Right atrium auricular region (tissue), 2 donors: Measurements from ENCODE around the gene AGTR2. TPM values are rescaled to one million over a fixed set of nuclear protein-coding genes. Genes with fewer than 3 reads are reported as not detected.
"Not testable (repeated sequence)": the region's sequence is repeated elsewhere in the genome, so short reads cannot be mapped to it uniquely, and the experiment has no call there.

Experiments
- DNase-seq: peaks from one replicate; pipeline ENCODE4 v3.0.0-alpha.2; 2019; ENCODE audit warnings: low spot score
- H3K27ac ChIP-seq, 2 donors: fragments of 200-600 bp; sonication (generic); 1 replicate in 1 of 2; 2 replicates in 1 of 2; pipeline ENCODE4 v1.5.1; 2016 to 2019
- H3K27me3 ChIP-seq, 2 donors: fragments of 200-600 bp; sonication (generic); one replicate each; pipeline versions ENCODE4 v1.5.1 to v1.6.0; 2017 to 2019
- H3K36me3 ChIP-seq: fragments of 200-600 bp; sonication (generic); one replicate; pipeline ENCODE4 v1.5.1; 2016
- H3K4me1 ChIP-seq, 2 donors: fragments of 200-600 bp; sonication (generic); one replicate each; pipeline versions ENCODE4 v1.5.1 to v1.6.0; 2017 to 2019
- H3K4me3 ChIP-seq, 2 donors: fragments of 200-600 bp; sonication (generic); 1 replicate in 1 of 2; 2 replicates in 1 of 2; pipeline ENCODE4 v1.5.1; 2017 to 2019; ENCODE audit warnings: mild to moderate bottlenecking in 1 of 2, moderate library complexity in 1 of 2
- H3K9me3 ChIP-seq, 2 donors: fragments of 200-600 bp; sonication (generic); one replicate each; pipeline ENCODE4 v1.5.1; 2019
- CTCF ChIP-seq, 2 donors: fragments of 200-600 bp; sonication (generic); IDR thresholded peaks; one replicate each; pipeline ENCODE4 v1.5.1; 2019; ENCODE audit warnings: antibody characterized with exemption in 2 of 2
- total RNA-seq, 2 donors: library from RNA; depleted of rRNA; stranded (reverse); fragments of >200 nt; gene quantifications; one replicate each; pipeline ENCODE4 v1.1.0, GENCODE V29; 2016

Gene AGTR2
- total RNA-seq, 2 donors from 2014 or later = not detected

DNA sequence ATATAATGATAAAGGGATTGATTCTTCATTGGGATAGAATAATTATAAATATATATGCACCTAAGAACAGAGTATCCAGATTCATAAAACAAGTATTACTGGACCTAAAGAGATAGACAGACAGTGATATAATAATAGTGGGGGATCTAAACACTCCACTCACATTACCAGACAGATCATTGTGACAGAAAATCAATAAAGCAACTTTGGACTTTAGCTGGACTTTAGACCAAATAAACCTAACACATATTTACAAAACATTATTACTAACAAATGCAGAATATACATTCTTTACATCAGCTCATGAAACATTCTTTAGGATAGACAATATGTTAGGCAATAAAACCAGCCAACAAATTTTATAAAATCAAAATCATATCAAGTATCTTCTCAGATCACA is 14.6 kb downstream of the AGTR2 start:
- DNase-seq = no peak
- peaks cover 0 to 28% of the 10 kb centered on the region in 2 donors for H3K9me3 ChIP-seq
- H3K27me3 ChIP-seq = no peaks in the 10 kb centered on the region
- H3K36me3 ChIP-seq = no peaks in the 10 kb centered on the region
- TF ChIP-seq CTCF (IDR thresholded peaks at IDR 0.05) = no peak
- H3K4me1 ChIP-seq = no peaks in the 10 kb centered on the region
- H3K4me3 ChIP-seq = no peak overlapping the region
- no peak overlapping the region for H3K27ac ChIP-seq

DNA sequence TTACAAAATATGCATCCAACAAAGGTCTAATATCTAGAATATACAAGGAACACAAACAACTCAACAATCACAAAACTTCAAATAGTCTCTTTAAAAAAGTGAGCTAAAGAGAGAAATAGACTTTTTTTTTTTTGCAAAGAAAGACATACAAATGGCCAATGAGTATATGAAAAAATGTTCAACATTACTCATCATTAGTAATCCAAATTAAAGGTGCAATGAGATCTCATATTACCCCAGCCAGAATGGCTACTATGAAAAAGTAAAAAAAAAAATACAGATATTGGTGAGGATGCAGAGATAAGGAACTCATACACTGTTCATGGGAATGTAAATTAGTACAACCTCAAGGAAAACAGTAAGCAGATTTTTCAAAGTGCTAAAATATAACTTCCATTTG is 24.1 kb downstream of the AGTR2 start:
- no peak for TF ChIP-seq CTCF (IDR thresholded peaks at IDR 0.05)
- Histone ChIP-seq H3K36me3 (no peaks in the 10 kb centered on the region), H3K4me1 (no peaks in the 10 kb centered on the region), H3K27ac (no peak overlapping the region), H3K9me3 (peaks cover 0 to 4% of the 10 kb centered on the region in 2 donors), H3K27me3 (no peaks in the 10 kb centered on the region), H3K4me3 (no peak overlapping the region)
- no peak for DNase-seq

DNA sequence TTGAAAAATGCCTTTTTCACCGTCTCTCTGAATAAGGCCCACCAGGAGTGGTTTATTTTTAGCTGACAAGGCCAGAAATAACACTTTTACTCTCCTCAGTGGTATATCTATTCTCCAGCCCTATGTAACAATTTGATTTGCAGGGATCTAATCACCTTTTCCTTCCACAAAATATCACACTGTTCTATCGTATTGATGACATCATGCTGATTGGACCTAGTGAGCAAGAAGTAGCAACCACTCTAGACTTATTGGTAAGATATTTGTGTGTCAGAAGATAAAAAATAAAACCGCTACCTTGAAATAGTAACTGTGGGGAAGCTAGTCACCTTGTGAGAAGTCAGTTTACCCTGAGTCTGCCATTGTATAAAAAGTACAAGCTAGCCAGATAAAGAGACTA is 27.7 kb downstream of the AGTR2 start:
- H3K27ac ChIP-seq = no peak overlapping the region
- no peaks in the 10 kb centered on the region for H3K4me1 ChIP-seq
- H3K9me3 ChIP-seq = no peaks in the 10 kb centered on the region
- H3K36me3 ChIP-seq = no peaks in the 10 kb centered on the region
- H3K27me3 ChIP-seq = no peaks in the 10 kb centered on the region
- no peak for DNase-seq
- TF ChIP-seq CTCF (IDR thresholded peaks at IDR 0.05) = no peak
- no peak overlapping the region for H3K4me3 ChIP-seq

GRCh38 chrX:116198810-116199209 is 28.3 kb downstream of the AGTR2 start:
- no peak overlapping the region for H3K27ac ChIP-seq
- H3K36me3 ChIP-seq = no peaks in the 10 kb centered on the region
- DNase-seq = no peak
- H3K27me3 ChIP-seq = no peaks in the 10 kb centered on the region
- no peaks in the 10 kb centered on the region for H3K4me1 ChIP-seq
- no peak for TF ChIP-seq CTCF (IDR thresholded peaks at IDR 0.05)
- no peaks in the 10 kb centered on the region for H3K9me3 ChIP-seq
- H3K4me3 ChIP-seq = no peak overlapping the region

GRCh38 chrX:116204932-116205331 is 34.4 kb downstream of the AGTR2 start:
- no peak overlapping the region for H3K4me3 ChIP-seq
- no peak for DNase-seq
- peak; percentile 41 to 63 for TF ChIP-seq CTCF (IDR thresholded peaks at IDR 0.05)

GRCh38 chrX:116213262-116213661 is 42.7 kb downstream of the AGTR2 start:
- H3K27ac ChIP-seq = no peak overlapping the region
- TF ChIP-seq CTCF (IDR thresholded peaks at IDR 0.05) = no peak
- H3K4me3 ChIP-seq = no peak overlapping the region
- no peaks in the 10 kb centered on the region for H3K9me3 ChIP-seq
- no peaks in the 10 kb centered on the region for H3K27me3 ChIP-seq
- no peaks in the 10 kb centered on the region for H3K4me1 ChIP-seq
- no peaks in the 10 kb centered on the region for H3K36me3 ChIP-seq
- no peak for DNase-seq

More at GRCh38 chrX:116204932-116205331, 34.4 kb downstream of the AGTR2 start:
- H3K9me3 ChIP-seq = no peaks in the 10 kb centered on the region
- H3K27ac ChIP-seq = no peak overlapping the region
- no peaks in the 10 kb centered on the region for H3K4me1 ChIP-seq
- H3K36me3 ChIP-seq = no peaks in the 10 kb centered on the region
- no peaks in the 10 kb centered on the region for H3K27me3 ChIP-seq

- H3K27ac ChIP-seq, DNase-seq, H3K4me1 ChIP-seq, H3K27me3 ChIP-seq, H3K4me3 ChIP-seq, H3K36me3 ChIP-seq, H3K9me3 ChIP-seq: not testable (repeated sequence)
Measured at GRCh38 chrX:116217080-116217479, 46.5 kb downstream of the AGTR2 start.
